Hypothalamus (tissue), 51 donors: ENCODE measurements around the gene BBOX1.
A peak's percentile ranks its signal among the peaks of the same experiment; 100 is the strongest.
"Not testable (repeated sequence)": the region's sequence is repeated elsewhere in the genome, so short reads cannot be mapped to it uniquely, and the experiment has no call there.

ENCODE experiments used
- DNase-seq, 51 donors: peaks; one replicate each; lab custom pipeline; 2025; lab: John Stamatoyannopoulos, UW

Gene BBOX1

GRCh38 chr11:27040302-27041115, at the start of gene BBOX1:
Gene BBOX1, plus strand, starts transcription at chr11:27040815. Its CDS starts 14,616 bp downstream, at chr11:27055431.
- peak in 39 of 51 donors; percentile 2 to 78 (median 47) for DNase-seq

- DNase-seq, result no peak
Measured at GRCh38 chr11:26992031-26992541, 48.5 kb upstream of the BBOX1 start.

- peak in 31 of 51 donors; percentile 8 to 50 (median 27) for DNase-seq
Measured at GRCh38 chr11:26993965-26994457, 46.6 kb upstream of the BBOX1 start, which contains the start of gene FIBIN. Gene FIBIN, plus strand, starts transcription at chr11:26994112. Its CDS starts 415 bp downstream, at chr11:26994527.

- peak in 11 of 51 donors; percentile 6 to 52 (median 21) for DNase-seq
Measured at GRCh38 chr11:26994631-26995095, 46.0 kb upstream of the BBOX1 start.

GRCh38 chr11:26995701-26996460, 44.7 kb upstream of the BBOX1 start:
- no peak for DNase-seq

- no peak for DNase-seq
Measured at GRCh38 chr11:26997378-26997777, 43.2 kb upstream of the BBOX1 start.

GRCh38 chr11:27001136-27001730, 39.4 kb upstream of the BBOX1 start:
- not testable (repeated sequence) for DNase-seq

- no peak for DNase-seq
Measured at GRCh38 chr11:27002431-27002830, 38.2 kb upstream of the BBOX1 start.

GRCh38 chr11:27002838-27003237, 37.8 kb upstream of the BBOX1 start:
- no peak for DNase-seq

- no peak for DNase-seq
Measured at GRCh38 chr11:27004103-27004502, 36.5 kb upstream of the BBOX1 start.

GRCh38 chr11:27008811-27009535, 31.6 kb upstream of the BBOX1 start:
- no peak for DNase-seq

- peak in 1 of 51 donors; percentile 43 for DNase-seq
Measured at GRCh38 chr11:27011560-27012233, 28.9 kb upstream of the BBOX1 start.

- DNase-seq, result peak in 14 of 51 donors; percentile 1 to 58 (median 14)
Measured at GRCh38 chr11:27012234-27012921, 28.2 kb upstream of the BBOX1 start.

GRCh38 chr11:27013781-27014361, 26.7 kb upstream of the BBOX1 start:
- DNase-seq, result peak in 1 of 51 donors; percentile 27

- DNase-seq, result no peak
Measured at GRCh38 chr11:27018902-27019529, 21.6 kb upstream of the BBOX1 start.

GRCh38 chr11:27020751-27021150, 19.9 kb upstream of the BBOX1 start:
- DNase-seq, result no peak

GRCh38 chr11:27022659-27023251, 17.9 kb upstream of the BBOX1 start:
- DNase-seq, result no peak
